SK-N-SH treated with all-trans-retinoic acid at 6 μM for 48 hours (cell line): Measurements from ENCODE around the gene KIAA0408.

Experiments
- ATAC-seq: fragments of 200-7000 bp; cut with Tn5 transposase; 3 replicates; pipeline ENCODE4 v1.9.1; 2020; ENCODE audit warnings: mild to moderate bottlenecking, moderate library complexity
- ARNTL ChIP-seq: fragments of 450-650 bp; formaldehyde crosslinking; IDR thresholded peaks from 2 replicates; pipeline ENCODE4 v1.5.0; 2020; ENCODE audit warnings: low read depth, mild to moderate bottlenecking, moderate library complexity, borderline replicate concordance
- BACH2 ChIP-seq: fragments of 250-450 bp; sonication (Bioruptor Pico); IDR thresholded peaks from 2 replicates; pipeline ENCODE4 v1.9.0; 2021; ENCODE audit warnings: mild to moderate bottlenecking, borderline replicate concordance
- CSDC2 ChIP-seq: fragments of 250-450 bp; sonication (Bioruptor Pico); IDR thresholded peaks from 2 replicates; pipeline ENCODE4 v1.5.0; 2020; ENCODE audit warnings: mild to moderate bottlenecking, moderate library complexity
- ESRRG ChIP-seq: fragments of 250-450 bp; sonication (Bioruptor Pico); IDR thresholded peaks from 2 replicates; pipeline ENCODE4 v1.6.1; 2021; ENCODE audit warnings: mild to moderate bottlenecking
- ISL1 ChIP-seq: fragments of 250-450 bp; sonication (Bioruptor Pico); IDR thresholded peaks from 2 replicates; pipeline ENCODE4 v2.1.2; 2022; ENCODE audit warnings: mild to moderate bottlenecking, moderate library complexity
- OSR1 ChIP-seq: fragments of 250-450 bp; sonication (Bioruptor Pico); IDR thresholded peaks from 2 replicates; pipeline ENCODE4 v1.8.0; 2022; ENCODE audit warnings: moderate library complexity, mild to moderate bottlenecking, inconsistent platforms
- PPARA ChIP-seq: fragments of 250-450 bp; sonication (Bioruptor Pico); IDR thresholded peaks from 2 replicates; pipeline ENCODE4 v1.5.0; 2020; ENCODE audit warnings: mild to moderate bottlenecking, borderline replicate concordance
- RARB ChIP-seq: fragments of 250-450 bp; sonication (Bioruptor Pico); IDR thresholded peaks from 2 replicates; pipeline ENCODE4 v1.8.0; 2021; ENCODE audit warnings: mild to moderate bottlenecking, moderate library complexity
- SNAI2 ChIP-seq: fragments of 250-450 bp; sonication (Bioruptor Pico); IDR thresholded peaks from 2 replicates; pipeline ENCODE4 v1.5.0; 2020; ENCODE audit warnings: mild to moderate bottlenecking, moderate library complexity
- TCF4 ChIP-seq: fragments of 250-450 bp; sonication (Bioruptor Pico); IDR thresholded peaks from 2 replicates; pipeline ENCODE4 v1.8.0; 2021; ENCODE audit warnings: mild to moderate bottlenecking, moderate library complexity, borderline replicate concordance
- TOX ChIP-seq: fragments of 250-450 bp; sonication (Bioruptor Pico); IDR thresholded peaks from 2 replicates; pipeline ENCODE4 v1.8.0; 2021; ENCODE audit warnings: mild to moderate bottlenecking, moderate library complexity, borderline replicate concordance
- ZC3H10 ChIP-seq: fragments of 250-450 bp; sonication (Bioruptor Pico); IDR thresholded peaks from 2 replicates; pipeline ENCODE4 v1.5.1; 2021; ENCODE audit warnings: mild to moderate bottlenecking, moderate library complexity
- ZFP3 ChIP-seq: fragments of 250-450 bp; sonication (Bioruptor Pico); IDR thresholded peaks from 2 replicates; pipeline ENCODE4 v1.5.0; 2020; ENCODE audit warnings: mild to moderate bottlenecking, moderate library complexity
- ZNF565 ChIP-seq: fragments of 450-650 bp; formaldehyde crosslinking; conservative IDR thresholded peaks from 2 replicates; pipeline ENCODE4 v1.5.0; 2020; ENCODE audit warnings: low read depth, mild to moderate bottlenecking, moderate library complexity
- ZNF70 ChIP-seq: fragments of 450-650 bp; formaldehyde crosslinking; IDR thresholded peaks from 2 replicates; pipeline ENCODE4 v1.5.0; 2020; ENCODE audit warnings: mild to moderate bottlenecking, moderate library complexity
- ZNF8 ChIP-seq: fragments of 450-650 bp; formaldehyde crosslinking; IDR thresholded peaks from 2 replicates; pipeline ENCODE4 v1.5.0; 2020; ENCODE audit warnings: mild to moderate bottlenecking, moderate library complexity
- TF ChIP-seq, protein P1 (sequence below): fragments of 250-450 bp; sonication (Bioruptor Pico); IDR thresholded peaks from 2 replicates; pipeline ENCODE4 v1.8.0; 2020; ENCODE audit warnings: mild to moderate bottlenecking, moderate library complexity, borderline replicate concordance
- TF ChIP-seq, protein P2 (sequence below): fragments of 250-450 bp; sonication (Bioruptor Pico); IDR thresholded peaks from 2 replicates; pipeline ENCODE4 v1.5.0; 2020; ENCODE audit warnings: mild to moderate bottlenecking, moderate library complexity
- TF ChIP-seq, protein P3 (sequence below): fragments of 250-450 bp; sonication (Bioruptor Pico); IDR thresholded peaks from 2 replicates; pipeline ENCODE4 v1.5.1; 2020; ENCODE audit warnings: low read depth, mild to moderate bottlenecking, moderate library complexity
- TF ChIP-seq, protein P4 (sequence below): fragments of 250-450 bp; sonication (Bioruptor Pico); IDR thresholded peaks from 2 replicates; pipeline ENCODE4 v1.8.0; 2021; ENCODE audit warnings: low read depth, mild to moderate bottlenecking, moderate library complexity, borderline replicate concordance

KIAA0408 gene

DNA sequence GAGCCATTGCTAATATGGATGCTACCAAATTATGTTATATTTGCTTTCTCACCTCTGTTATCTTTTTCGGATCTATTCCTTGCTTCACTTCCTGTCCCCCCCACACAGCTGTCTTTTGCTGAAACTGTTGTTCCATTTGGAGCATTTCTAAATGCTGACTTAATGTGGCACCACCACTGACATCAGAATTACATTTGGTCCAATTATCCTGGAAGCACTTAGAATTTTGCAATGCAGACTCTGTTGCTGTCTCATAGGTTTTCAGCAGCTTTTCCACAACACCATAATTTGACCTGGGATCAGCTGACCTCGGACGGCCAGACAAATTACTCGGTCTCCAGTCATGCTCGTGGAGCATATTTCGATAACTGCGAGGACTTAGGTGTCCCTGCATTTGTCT is 12.8 kb downstream of the KIAA0408 start (continued):
- TF ChIP-seq, protein P1, sequence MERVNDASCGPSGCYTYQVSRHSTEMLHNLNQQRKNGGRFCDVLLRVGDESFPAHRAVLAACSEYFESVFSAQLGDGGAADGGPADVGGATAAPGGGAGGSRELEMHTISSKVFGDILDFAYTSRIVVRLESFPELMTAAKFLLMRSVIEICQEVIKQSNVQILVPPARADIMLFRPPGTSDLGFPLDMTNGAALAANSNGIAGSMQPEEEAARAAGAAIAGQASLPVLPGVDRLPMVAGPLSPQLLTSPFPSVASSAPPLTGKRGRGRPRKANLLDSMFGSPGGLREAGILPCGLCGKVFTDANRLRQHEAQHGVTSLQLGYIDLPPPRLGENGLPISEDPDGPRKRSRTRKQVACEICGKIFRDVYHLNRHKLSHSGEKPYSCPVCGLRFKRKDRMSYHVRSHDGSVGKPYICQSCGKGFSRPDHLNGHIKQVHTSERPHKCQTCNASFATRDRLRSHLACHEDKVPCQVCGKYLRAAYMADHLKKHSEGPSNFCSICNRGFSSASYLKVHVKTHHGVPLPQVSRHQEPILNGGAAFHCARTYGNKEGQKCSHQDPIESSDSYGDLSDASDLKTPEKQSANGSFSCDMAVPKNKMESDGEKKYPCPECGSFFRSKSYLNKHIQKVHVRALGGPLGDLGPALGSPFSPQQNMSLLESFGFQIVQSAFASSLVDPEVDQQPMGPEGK (CRISPR knock-in tag) = no peak

DNA sequence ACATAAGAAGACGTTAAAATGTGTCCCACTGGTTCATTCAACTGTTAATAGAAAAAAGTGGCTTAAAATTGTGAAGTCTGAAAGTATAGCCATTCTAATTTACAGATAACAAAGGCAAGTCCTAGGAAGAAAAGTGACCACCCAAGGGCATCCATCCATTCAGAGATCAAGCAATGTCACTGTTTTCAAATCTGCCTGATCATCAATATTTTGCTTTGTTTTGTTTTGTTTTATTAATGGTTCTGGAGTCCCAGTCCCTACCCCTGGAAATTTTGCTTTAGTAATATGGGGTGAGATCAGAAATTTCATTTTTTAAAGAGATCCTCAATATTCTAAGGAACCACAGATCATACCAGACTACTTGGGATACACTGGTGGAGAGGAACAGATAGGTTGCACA is 17.3 kb downstream of the KIAA0408 start:
- TF ChIP-seq OSR1 (no peak), PPARA (CRISPR knock-in tag) (no peak), ZNF565 (CRISPR knock-in tag) (no peak)
- no peak for ATAC-seq

DNA sequence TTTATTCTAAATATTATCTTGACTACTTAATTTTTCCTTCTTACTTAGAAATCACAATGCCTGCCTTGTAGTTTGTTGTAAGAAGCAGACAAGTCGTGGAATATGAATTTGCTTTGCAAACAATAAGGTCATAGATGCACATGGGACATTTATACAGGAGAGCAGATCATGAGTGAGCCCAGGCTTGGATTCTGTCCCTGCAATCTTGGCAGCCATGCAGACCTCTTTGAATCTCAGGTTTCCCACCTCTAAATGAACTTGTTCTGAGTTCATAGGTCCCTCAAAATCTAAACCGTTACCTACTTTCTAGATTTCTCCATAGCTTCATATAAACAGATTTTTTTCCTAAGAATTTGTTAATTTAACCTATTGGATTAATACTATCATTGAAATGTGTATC is 19.5 kb downstream of the KIAA0408 start:
- no peak for ATAC-seq
- TF ChIP-seq BACH2 (CRISPR knock-in tag) = no peak
- TF ChIP-seq ZNF565 (CRISPR knock-in tag) = no peak
- TF ChIP-seq, protein P2, sequence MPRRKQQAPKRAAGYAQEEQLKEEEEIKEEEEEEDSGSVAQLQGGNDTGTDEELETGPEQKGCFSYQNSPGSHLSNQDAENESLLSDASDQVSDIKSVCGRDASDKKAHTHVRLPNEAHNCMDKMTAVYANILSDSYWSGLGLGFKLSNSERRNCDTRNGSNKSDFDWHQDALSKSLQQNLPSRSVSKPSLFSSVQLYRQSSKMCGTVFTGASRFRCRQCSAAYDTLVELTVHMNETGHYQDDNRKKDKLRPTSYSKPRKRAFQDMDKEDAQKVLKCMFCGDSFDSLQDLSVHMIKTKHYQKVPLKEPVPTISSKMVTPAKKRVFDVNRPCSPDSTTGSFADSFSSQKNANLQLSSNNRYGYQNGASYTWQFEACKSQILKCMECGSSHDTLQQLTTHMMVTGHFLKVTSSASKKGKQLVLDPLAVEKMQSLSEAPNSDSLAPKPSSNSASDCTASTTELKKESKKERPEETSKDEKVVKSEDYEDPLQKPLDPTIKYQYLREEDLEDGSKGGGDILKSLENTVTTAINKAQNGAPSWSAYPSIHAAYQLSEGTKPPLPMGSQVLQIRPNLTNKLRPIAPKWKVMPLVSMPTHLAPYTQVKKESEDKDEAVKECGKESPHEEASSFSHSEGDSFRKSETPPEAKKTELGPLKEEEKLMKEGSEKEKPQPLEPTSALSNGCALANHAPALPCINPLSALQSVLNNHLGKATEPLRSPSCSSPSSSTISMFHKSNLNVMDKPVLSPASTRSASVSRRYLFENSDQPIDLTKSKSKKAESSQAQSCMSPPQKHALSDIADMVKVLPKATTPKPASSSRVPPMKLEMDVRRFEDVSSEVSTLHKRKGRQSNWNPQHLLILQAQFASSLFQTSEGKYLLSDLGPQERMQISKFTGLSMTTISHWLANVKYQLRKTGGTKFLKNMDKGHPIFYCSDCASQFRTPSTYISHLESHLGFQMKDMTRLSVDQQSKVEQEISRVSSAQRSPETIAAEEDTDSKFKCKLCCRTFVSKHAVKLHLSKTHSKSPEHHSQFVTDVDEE (CRISPR knock-in tag) = no peak
- TF ChIP-seq CSDC2 (CRISPR knock-in tag) = no peak
- TF ChIP-seq ESRRG (CRISPR knock-in tag) = no peak

DNA sequence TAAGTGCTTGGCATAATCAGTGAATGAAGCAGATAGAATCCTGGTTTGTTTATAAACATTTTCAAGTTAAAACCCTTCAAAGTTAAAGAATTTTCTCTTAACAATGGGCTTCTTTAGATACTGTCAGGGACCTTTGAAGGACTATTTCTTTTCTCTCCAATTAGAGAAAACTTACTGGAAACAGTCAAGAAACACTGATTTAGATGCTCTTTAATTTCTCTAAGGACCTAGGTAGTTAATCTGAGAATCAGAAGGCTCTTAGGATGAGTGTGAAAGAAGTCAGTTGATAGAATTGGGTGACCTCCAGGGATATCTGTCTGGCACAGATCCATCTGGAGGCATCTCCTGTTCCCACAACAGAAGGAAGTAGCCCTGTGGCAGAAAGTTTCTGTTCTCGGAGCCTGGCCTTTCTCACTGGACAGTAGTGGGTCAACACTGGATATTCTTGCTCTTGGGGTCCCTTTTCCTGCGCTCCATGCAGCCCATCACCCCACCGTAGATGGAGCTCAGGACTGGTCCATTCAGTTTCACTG is 22.5 kb downstream of the KIAA0408 start:
- TF ChIP-seq ZNF565 (CRISPR knock-in tag) = no peak
- no peak for TF ChIP-seq ZNF70 (CRISPR knock-in tag)
- no peak for TF ChIP-seq ZNF8 (CRISPR knock-in tag)
- TF ChIP-seq TCF4 (CRISPR knock-in tag) = no peak
- no peak for TF ChIP-seq TOX
- TF ChIP-seq, protein P3, sequence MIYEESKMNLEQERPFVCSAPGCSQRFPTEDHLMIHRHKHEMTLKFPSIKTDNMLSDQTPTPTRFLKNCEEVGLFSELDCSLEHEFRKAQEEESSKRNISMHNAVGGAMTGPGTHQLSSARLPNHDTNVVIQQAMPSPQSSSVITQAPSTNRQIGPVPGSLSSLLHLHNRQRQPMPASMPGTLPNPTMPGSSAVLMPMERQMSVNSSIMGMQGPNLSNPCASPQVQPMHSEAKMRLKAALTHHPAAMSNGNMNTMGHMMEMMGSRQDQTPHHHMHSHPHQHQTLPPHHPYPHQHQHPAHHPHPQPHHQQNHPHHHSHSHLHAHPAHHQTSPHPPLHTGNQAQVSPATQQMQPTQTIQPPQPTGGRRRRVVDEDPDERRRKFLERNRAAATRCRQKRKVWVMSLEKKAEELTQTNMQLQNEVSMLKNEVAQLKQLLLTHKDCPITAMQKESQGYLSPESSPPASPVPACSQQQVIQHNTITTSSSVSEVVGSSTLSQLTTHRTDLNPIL (CRISPR knock-in tag) = no peak
- TF ChIP-seq ZFP3 (CRISPR knock-in tag) = no peak
- TF ChIP-seq CSDC2 (CRISPR knock-in tag) = no peak
- TF ChIP-seq BACH2 (CRISPR knock-in tag) = no peak
- TF ChIP-seq, protein P1 (CRISPR knock-in tag) = no peak
- no peak for TF ChIP-seq ISL1 (CRISPR knock-in tag)
- no peak for TF ChIP-seq SNAI2 (CRISPR knock-in tag)
- TF ChIP-seq ZC3H10 (CRISPR knock-in tag) = no peak
- TF ChIP-seq, protein P4, sequence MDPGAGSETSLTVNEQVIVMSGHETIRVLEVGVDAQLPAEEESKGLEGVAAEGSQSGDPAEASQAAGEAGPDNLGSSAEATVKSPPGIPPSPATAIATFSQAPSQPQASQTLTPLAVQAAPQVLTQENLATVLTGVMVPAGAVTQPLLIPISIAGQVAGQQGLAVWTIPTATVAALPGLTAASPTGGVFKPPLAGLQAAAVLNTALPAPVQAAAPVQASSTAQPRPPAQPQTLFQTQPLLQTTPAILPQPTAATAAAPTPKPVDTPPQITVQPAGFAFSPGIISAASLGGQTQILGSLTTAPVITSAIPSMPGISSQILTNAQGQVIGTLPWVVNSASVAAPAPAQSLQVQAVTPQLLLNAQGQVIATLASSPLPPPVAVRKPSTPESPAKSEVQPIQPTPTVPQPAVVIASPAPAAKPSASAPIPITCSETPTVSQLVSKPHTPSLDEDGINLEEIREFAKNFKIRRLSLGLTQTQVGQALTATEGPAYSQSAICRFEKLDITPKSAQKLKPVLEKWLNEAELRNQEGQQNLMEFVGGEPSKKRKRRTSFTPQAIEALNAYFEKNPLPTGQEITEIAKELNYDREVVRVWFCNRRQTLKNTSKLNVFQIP (CRISPR knock-in tag) = no peak
- TF ChIP-seq ARNTL (CRISPR knock-in tag) = no peak
- no peak for TF ChIP-seq PPARA (CRISPR knock-in tag)
- no peak for TF ChIP-seq RARB
- TF ChIP-seq, all 23 proteins: peak for 0
- no peak; the same call in 2 of the 3 replicates for ATAC-seq
